K562 (cell line): ENCODE results near the gene SAFB. TPM values are rescaled to one million over a fixed set of nuclear protein-coding genes. Genes with fewer than 3 reads are reported as not detected.

ENCODE experiments used
- ATAC-seq: fragments of 200-7000 bp; cut with Tn5 transposase; 3 replicates; pipeline ENCODE4 v1.9.1; 2020; ENCODE audit warnings: moderate library complexity
- BruUV-seq: library from RNA; stranded (reverse); fragments of 400-500 nt; replicated peaks from 2 replicates; lab custom pipeline; 2021; lab: Mats Ljungman, UMichigan
- CTCF ChIA-PET: fragments of 300-600 bp; formaldehyde crosslinking; extraction: SDS; loops from one replicate; lab custom pipeline; 2021; ENCODE audit warnings: low intra/inter-chr PET ratio; lab: Yijun Ruan, JAX
- POLR2A ChIA-PET: fragments of 300-600, 350-650 bp; sonication (Branson Sonifier 250); formaldehyde crosslinking; extraction: SDS; loops from one replicate; lab custom pipeline; 2021; ENCODE audit warnings: antibody characterized with exemption, inconsistent platforms; lab: Yijun Ruan, JAX
- DNase-seq, 4 experiments: peaks; one replicate each; pipeline versions ENCODE4 v3.0.0 to v3.0.0-alpha.2; 2011 to 2018; ENCODE audit warnings: low spot score in 3 of 4, mixed read lengths in 3 of 4; ENCODE audit errors: extremely low read depth in 1 of 4
- FAIRE-seq: peaks from 2 replicates; lab custom pipeline; 2011; peaks lifted over from hg19 to GRCh38; lab: Jason Lieb, UNC
- H2AFZ ChIP-seq: 2 replicates; pipeline ENCODE4 v1.6.0; 2011; ENCODE audit warnings: low read depth, low read length, control low read depth, inconsistent platforms
- H3K27ac ChIP-seq: fragments of 200-600 bp; 3 replicates; pipeline ENCODE4 v1.8.0; 2011; ENCODE audit warnings: low read depth, mild to moderate bottlenecking, control low read depth, inconsistent platforms, low read length, moderate library complexity, mixed read lengths; ENCODE audit errors: extremely low read depth
- H3K27me3 ChIP-seq, 2 experiments: fragments of 300-600 bp in 1 of 2; 2 replicates in 1 of 2; 3 replicates in 1 of 2; pipeline versions ENCODE4 v1.6.0 to v1.8.0; 2011; ENCODE audit warnings: inconsistent platforms in 2 of 2, low read length in 2 of 2, mild to moderate bottlenecking in 1 of 2, mixed read lengths in 1 of 2, moderate library complexity in 1 of 2; ENCODE audit not compliant: control insufficient read depth in 2 of 2, insufficient read depth in 2 of 2
- H3K36me3 ChIP-seq: fragments of 300-600 bp; 3 replicates; pipeline ENCODE4 v1.8.0; 2011; ENCODE audit warnings: mild to moderate bottlenecking, low read length, inconsistent platforms; ENCODE audit not compliant: control insufficient read depth, insufficient read depth
- H3K4me1 ChIP-seq, 2 experiments: fragments of 200-600 bp in 1 of 2; replicated peaks in 1 of 2; 2 replicates in 1 of 2; 3 replicates in 1 of 2; pipeline versions ENCODE4 v1.5.1 to v1.8.0; 2011; ENCODE audit warnings: inconsistent platforms in 2 of 2, low read length in 2 of 2, mild to moderate bottlenecking in 1 of 2, mixed read lengths in 1 of 2, moderate library complexity in 1 of 2; ENCODE audit not compliant: control insufficient read depth in 2 of 2, insufficient read depth in 2 of 2
- H3K4me2 ChIP-seq: 2 replicates; pipeline ENCODE4 v1.6.1; 2011; ENCODE audit warnings: low read length, control low read depth, inconsistent platforms, mixed read lengths; ENCODE audit not compliant: insufficient read depth
- H3K4me3 ChIP-seq: fragments of 200-600 bp; sonication (generic), shearing (Covaris generic); 2 replicates; pipeline ENCODE4 v1.5.1; 2016; ENCODE audit warnings: control low read depth, inconsistent platforms
- H3K79me2 ChIP-seq: fragments of 200-600 bp; 3 replicates; pipeline ENCODE4 v1.8.0; 2011; ENCODE audit warnings: low read length, inconsistent platforms; ENCODE audit not compliant: control insufficient read depth, insufficient read depth
- H3K9ac ChIP-seq, 2 experiments: 2 replicates each; pipeline versions ENCODE4 v1.6.0 to v1.6.1; 2011; ENCODE audit warnings: low read depth in 2 of 2, low read length in 2 of 2, control low read depth in 1 of 2, inconsistent platforms in 1 of 2, mild to moderate bottlenecking in 1 of 2, mixed read lengths in 1 of 2; ENCODE audit not compliant: insufficient read depth in 1 of 2
- H3K9me1 ChIP-seq: one replicate; pipeline ENCODE4 v1.6.0; 2011; ENCODE audit warnings: inconsistent platforms, mild to moderate bottlenecking, low read length, moderate library complexity; ENCODE audit not compliant: control insufficient read depth, insufficient read depth
- H3K9me3 ChIP-seq: replicated peaks from 2 replicates; pipeline ENCODE4 v1.5.1; 2011; ENCODE audit warnings: low read depth, low read length, inconsistent platforms; ENCODE audit not compliant: control insufficient read depth, insufficient read depth
- H4K20me1 ChIP-seq: replicated peaks from 2 replicates; pipeline ENCODE4 v1.6.1; 2011; ENCODE audit warnings: low read length, inconsistent platforms, mixed read lengths; ENCODE audit not compliant: control insufficient read depth, insufficient read depth
- BDP1 ChIP-seq: IDR thresholded peaks from 3 replicates; pipeline ENCODE4 v1.6.1; 2011; ENCODE audit not compliant: insufficient read length, insufficient read depth
- GATA2 ChIP-seq: sonication (generic); formaldehyde crosslinking; IDR thresholded peaks from 2 replicates; pipeline ENCODE4 v1.4.0; 2020; ENCODE audit warnings: mild to moderate bottlenecking, missing genetic modification reagents
- HNRNPL ChIP-seq: fragments of 200-400 bp; formaldehyde crosslinking; IDR thresholded peaks from 2 replicates; pipeline ENCODE4 v1.6.1; 2017; ENCODE audit warnings: low read depth, mild to moderate bottlenecking, low read length
- KDM1A ChIP-seq, 2 experiments: fragments of 450-650 bp; IDR thresholded peaks; 2 replicates each; pipeline ENCODE4 v1.6.1; 2016; ENCODE audit warnings: mild to moderate bottlenecking in 2 of 2
- NBN ChIP-seq: fragments of 450-650 bp; IDR thresholded peaks from 2 replicates; pipeline ENCODE4 v1.6.1; 2016; ENCODE audit warnings: low read depth, mild to moderate bottlenecking
- NFE2 ChIP-seq: IDR thresholded peaks from 2 replicates; pipeline ENCODE4 v1.6.1; 2014; ENCODE audit warnings: antibody characterized with exemption, low read depth
- POLR2G ChIP-seq: fragments of 200-400 bp; formaldehyde crosslinking; IDR thresholded peaks from 2 replicates; pipeline ENCODE4 v1.6.1; 2017; ENCODE audit warnings: low read depth, mild to moderate bottlenecking, antibody characterized with exemption, low read length, moderate library complexity
- SAFB2 ChIP-seq: fragments of 200-400 bp; formaldehyde crosslinking; IDR thresholded peaks from 2 replicates; pipeline ENCODE4 v1.6.1; 2018; ENCODE audit warnings: borderline replicate concordance, low read length, low read depth, moderate library complexity; ENCODE audit not compliant: severe bottlenecking
- ZNF282 ChIP-seq: sonication (generic); formaldehyde crosslinking; IDR thresholded peaks from 2 replicates; pipeline ENCODE4 v1.8.1; 2023; ENCODE audit warnings: missing genetic modification reagents
- WGBS: fragments of 100-300 bp; shearing (Covaris generic); methylation state at CpG from one replicate; pipeline ENCODE4 v1.1.6; 2016; ENCODE audit warnings: low coverage, mixed read lengths; ENCODE audit not compliant: insufficient coverage; ENCODE audit errors: missing lambda C conversion rate; 5-methylcytosine and 5-hydroxymethylcytosine counted together
- in situ Hi-C: fragments of 300-500 bp; cut with MboI; formaldehyde crosslinking; loops from 4 replicates; pipeline ENCODE4 v1.15.0; 2018; ENCODE audit warnings: inconsistent platforms, mixed read lengths
- intact Hi-C: fragments of 100-400 bp; cut with micrococcal nuclease; formaldehyde crosslinking; loops from 2 replicates; pipeline ENCODE4 v1.14.2; 2022
- polyA plus RNA-seq, 8 experiments: library from polyadenylated mRNA; depleted of rRNA in 4 of 8; stranded (reverse) in 5 of 8; unstranded in 3 of 8; fragments of >200 nt; fragmentation: Nextera tagmentation in 2 of 8; fragmentation: Illumina TruSeq in 1 of 8; extraction: Ambion mirVana in 2 of 8; extraction: Trizol in 1 of 8; gene quantifications; 2 replicates each; pipeline versions ENCODE4 v1.2.1 to v1.2.3, GENCODE V29; 2011 to 2014; ENCODE audit warnings: inconsistent platforms in 1 of 8, missing spikeins in 1 of 8
- total RNA-seq, 7 experiments: library from RNA; depleted of rRNA in 6 of 7; stranded (reverse); fragments of >200 nt in 6 of 7; fragmentation: Illumina TruSeq in 2 of 7; extraction: Trizol in 2 of 7; gene quantifications; 2 replicates each; pipeline versions ENCODE4 v1.2.1 to v1.2.3, GENCODE V29; 2011 to 2021; ENCODE audit warnings: low replicate concordance in 1 of 7
- TF ChIP-seq, protein P1 (sequence below): fragments of 450-650 bp; IDR thresholded peaks from 2 replicates; pipeline ENCODE4 v1.6.1; 2016
- TF ChIP-seq, protein P2 (sequence below): sonication (generic); formaldehyde crosslinking; IDR thresholded peaks from 2 replicates; pipeline ENCODE4 v1.8.1; 2023; ENCODE audit warnings: mild to moderate bottlenecking, missing genetic modification reagents

The SAFB gene
- total and polyA plus RNA-seq, 9 of the 15 experiments (the other 6 are each of a cell fraction or from before 2014, with no cell fraction given): 1.1 to 151 (median 83.1) TPM

DNA sequence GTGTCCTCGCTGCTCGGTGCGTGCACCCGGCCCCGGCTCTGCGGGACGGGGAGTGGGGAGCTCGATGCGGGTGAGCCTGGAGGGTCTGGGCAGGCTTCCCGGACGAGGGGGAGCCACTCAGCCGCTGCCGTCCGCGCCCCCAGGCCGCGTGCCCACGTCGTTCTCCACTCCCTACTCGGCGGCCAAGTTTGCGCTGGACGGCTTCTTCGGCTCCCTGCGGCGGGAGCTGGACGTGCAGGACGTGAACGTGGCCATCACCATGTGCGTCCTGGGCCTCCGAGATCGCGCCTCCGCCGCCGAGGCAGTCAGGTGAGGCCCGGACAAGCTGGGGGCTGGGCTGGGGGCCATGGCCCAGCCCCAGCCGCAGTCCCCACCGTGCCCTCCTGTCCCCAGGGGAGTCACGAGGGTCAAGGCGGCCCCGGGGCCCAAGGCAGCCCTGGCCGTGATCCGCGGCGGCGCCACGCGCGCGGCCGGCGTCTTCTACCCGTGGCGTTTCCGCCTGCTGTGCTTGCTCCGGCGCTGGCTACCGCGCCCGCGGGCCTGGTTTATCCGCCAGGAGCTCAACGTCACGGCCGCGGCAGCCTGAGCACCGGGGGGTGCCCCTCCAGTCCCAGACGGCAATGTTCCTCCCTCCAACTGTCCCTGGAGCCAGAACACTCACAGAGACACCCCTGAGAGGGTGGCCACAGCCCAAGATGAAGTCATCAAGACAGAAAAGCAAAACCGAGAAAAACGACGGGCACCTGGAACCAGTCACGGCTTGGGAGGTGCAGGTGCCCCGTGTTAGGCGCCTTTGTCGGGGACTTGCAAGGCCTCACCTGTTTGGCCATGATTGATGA lies 64.7 kb downstream of the SAFB start:
- H4K20me1 ChIP-seq: peaks cover 24% of the 10 kb centered on the region
- CTCF ChIA-PET: no interaction called here
- no peaks in the 10 kb centered on the region for H3K9me3 ChIP-seq
- H3K4me3 ChIP-seq: no peak overlapping the region
- POLR2A ChIA-PET: interaction anchor here (0.5 to 2.0 kb wide), 10 partner anchors 11 to 294 kb away, joined by 3 to 16 read pairs (median 4); partner anchors contain the start of genes CATSPERD, DUS3L and LONP1
- peaks cover 20 to 53% of the 10 kb centered on the region in 2 experiments for H3K4me1 ChIP-seq
- no TSS peak for BruUV-seq
- peaks cover 26% of the 10 kb centered on the region for H3K79me2 ChIP-seq
- intact Hi-C loops (loop anchor here (2.0 to 10.0 kb wide), 2 partner anchors 63 to 139 kb away; partner anchors contain the start of genes SAFB and SAFB2), in situ Hi-C loops (no loop called here)
- H3K27ac ChIP-seq: 0 out of 3 replicates have a peak overlapping the region, but pooled peaks have one; percentile 46
- 54% methylated on average over 41 of the region's 76 CpGs for WGBS
- peak overlapping the region; percentile 28 to 70; a peak in 3 of 4 replicates for H3K9ac ChIP-seq
- H3K27me3 ChIP-seq: no peaks in the 10 kb centered on the region
- FAIRE-seq (no peak), DNase-seq (no peak), ATAC-seq (no peak)
- H2AFZ ChIP-seq: peak overlapping the region; percentile 91
- H3K9me1 ChIP-seq: peaks cover 7% of the 10 kb centered on the region
- H3K36me3 ChIP-seq: peaks cover 23% of the 10 kb centered on the region
- peak overlapping the region; percentile 63 for H3K4me2 ChIP-seq
- TF ChIP-seq POLR2G: peak; percentile 62; the same call in 1 of the 2 replicates
- no peak for TF ChIP-seq GATA2 (CRISPR knock-in tag)
- 0 out of 4 replicates have a peak, but pooled peaks of 1 of the 2 experiments have one; percentile 26 for TF ChIP-seq KDM1A (IDR thresholded peaks at IDR 0.05)
- TF ChIP-seq, protein P1, sequence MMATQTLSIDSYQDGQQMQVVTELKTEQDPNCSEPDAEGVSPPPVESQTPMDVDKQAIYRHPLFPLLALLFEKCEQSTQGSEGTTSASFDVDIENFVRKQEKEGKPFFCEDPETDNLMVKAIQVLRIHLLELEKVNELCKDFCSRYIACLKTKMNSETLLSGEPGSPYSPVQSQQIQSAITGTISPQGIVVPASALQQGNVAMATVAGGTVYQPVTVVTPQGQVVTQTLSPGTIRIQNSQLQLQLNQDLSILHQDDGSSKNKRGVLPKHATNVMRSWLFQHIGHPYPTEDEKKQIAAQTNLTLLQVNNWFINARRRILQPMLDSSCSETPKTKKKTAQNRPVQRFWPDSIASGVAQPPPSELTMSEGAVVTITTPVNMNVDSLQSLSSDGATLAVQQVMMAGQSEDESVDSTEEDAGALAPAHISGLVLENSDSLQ: 0 out of 2 replicates have a peak, but pooled peaks have one; percentile 9
- TF ChIP-seq SAFB2: no peak
- TF ChIP-seq HNRNPL: peak; percentile 34; the same call in 1 of the 2 replicates
- TF ChIP-seq, protein P2, sequence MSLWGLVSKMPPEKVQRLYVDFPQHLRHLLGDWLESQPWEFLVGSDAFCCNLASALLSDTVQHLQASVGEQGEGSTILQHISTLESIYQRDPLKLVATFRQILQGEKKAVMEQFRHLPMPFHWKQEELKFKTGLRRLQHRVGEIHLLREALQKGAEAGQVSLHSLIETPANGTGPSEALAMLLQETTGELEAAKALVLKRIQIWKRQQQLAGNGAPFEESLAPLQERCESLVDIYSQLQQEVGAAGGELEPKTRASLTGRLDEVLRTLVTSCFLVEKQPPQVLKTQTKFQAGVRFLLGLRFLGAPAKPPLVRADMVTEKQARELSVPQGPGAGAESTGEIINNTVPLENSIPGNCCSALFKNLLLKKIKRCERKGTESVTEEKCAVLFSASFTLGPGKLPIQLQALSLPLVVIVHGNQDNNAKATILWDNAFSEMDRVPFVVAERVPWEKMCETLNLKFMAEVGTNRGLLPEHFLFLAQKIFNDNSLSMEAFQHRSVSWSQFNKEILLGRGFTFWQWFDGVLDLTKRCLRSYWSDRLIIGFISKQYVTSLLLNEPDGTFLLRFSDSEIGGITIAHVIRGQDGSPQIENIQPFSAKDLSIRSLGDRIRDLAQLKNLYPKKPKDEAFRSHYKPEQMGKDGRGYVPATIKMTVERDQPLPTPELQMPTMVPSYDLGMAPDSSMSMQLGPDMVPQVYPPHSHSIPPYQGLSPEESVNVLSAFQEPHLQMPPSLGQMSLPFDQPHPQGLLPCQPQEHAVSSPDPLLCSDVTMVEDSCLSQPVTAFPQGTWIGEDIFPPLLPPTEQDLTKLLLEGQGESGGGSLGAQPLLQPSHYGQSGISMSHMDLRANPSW (CRISPR knock-in tag): 0 out of 2 replicates have a peak, but pooled peaks have one; percentile 57
- TF ChIP-seq ZNF282 (CRISPR knock-in tag): peak; percentile 63; the same call in 1 of the 2 replicates
- TF ChIP-seq BDP1: no peak
- TF ChIP-seq NFE2: no peak
- TF ChIP-seq NBN: 0 out of 2 replicates have a peak, but pooled peaks have one; percentile 4
